Measurements from ENCODE around the gene EVI2A.

Gene EVI2A

GRCh38 chr17:31307640-31308039 lies 13.8 kb downstream of the EVI2A start:
- no peak for TF ChIP-seq CTCF (IDR thresholded peaks at IDR 0.05)
- H3K4me1 ChIP-seq (ENCODE audit: control insufficient read depth in 1 of 2, insufficient read depth in 1 of 2, low read depth in 1 of 2, low read length in 1 of 2) = peaks cover 43 to 71% of the 10 kb centered on the region in 2 experiments
- peak overlapping the region; percentile 98 for H3K27ac ChIP-seq
- no peaks in the 10 kb centered on the region for H3K27me3 ChIP-seq
- peaks cover 55% of the 10 kb centered on the region for H3K36me3 ChIP-seq
- H3K9me3 ChIP-seq = no peaks in the 10 kb centered on the region
- peak overlapping the region; percentile 78 to 88 for H3K4me3 ChIP-seq (ENCODE audit: low read depth in 1 of 2, low read length in 1 of 2)

GRCh38 chr17:31299624-31300023 lies 21.8 kb downstream of the EVI2A start:
- peaks cover 2 to 19% of the 10 kb centered on the region in 2 experiments for H3K4me1 ChIP-seq (ENCODE audit: control insufficient read depth in 1 of 2, insufficient read depth in 1 of 2, low read depth in 1 of 2, low read length in 1 of 2)
- no peaks in the 10 kb centered on the region for H3K9me3 ChIP-seq
- peaks cover 24% of the 10 kb centered on the region for H3K36me3 ChIP-seq
- H3K27ac ChIP-seq = no peak overlapping the region
- no peak for TF ChIP-seq CTCF (IDR thresholded peaks at IDR 0.05)
- H3K4me3 ChIP-seq (ENCODE audit: low read depth in 1 of 2, low read length in 1 of 2) = no peak overlapping the region
- no peaks in the 10 kb centered on the region for H3K27me3 ChIP-seq

- H3K36me3 ChIP-seq = no peaks in the 10 kb centered on the region
- peaks cover 0 to 5% of the 10 kb centered on the region in 2 experiments for H3K4me1 ChIP-seq (ENCODE audit: control insufficient read depth in 1 of 2, insufficient read depth in 1 of 2, low read depth in 1 of 2, low read length in 1 of 2)
- no peak for TF ChIP-seq CTCF (IDR thresholded peaks at IDR 0.05)
- H3K27me3 ChIP-seq = no peaks in the 10 kb centered on the region
- H3K9me3 ChIP-seq = no peaks in the 10 kb centered on the region
- H3K27ac ChIP-seq = no peak within 1 kb of the TSS
- no peak within 1 kb of the TSS for H3K4me3 ChIP-seq (ENCODE audit: low read depth in 1 of 2, low read length in 1 of 2)
Measured at GRCh38 chr17:31297090-31297489, 24.3 kb downstream of the EVI2A start, which contains the start of gene OMG. TSS of gene OMG (minus strand) at chr17:31297239. CDS start at chr17:31296331, 908 bp downstream.

DNA sequence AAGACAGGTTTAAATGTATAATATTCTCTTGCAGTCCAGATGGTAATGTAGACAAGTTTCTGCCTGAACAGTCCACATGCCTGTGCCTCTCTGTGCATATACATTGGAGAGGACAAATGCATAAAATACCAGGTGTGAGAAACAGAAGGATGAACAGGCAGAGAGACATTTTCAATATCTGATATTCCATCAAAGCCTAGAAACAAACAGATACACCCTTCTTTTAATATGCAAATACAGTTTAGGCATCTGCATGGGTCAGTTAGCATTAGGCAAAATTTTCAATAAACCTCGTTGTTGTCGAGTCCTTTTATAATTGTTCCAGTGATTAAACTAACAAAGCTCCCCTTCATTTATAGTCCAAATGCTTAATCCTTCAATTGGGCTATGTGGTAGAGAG lies 25.3 kb downstream of the EVI2A start:
- no peaks in the 10 kb centered on the region for H3K36me3 ChIP-seq
- H3K27me3 ChIP-seq = no peaks in the 10 kb centered on the region
- no peaks in the 10 kb centered on the region for H3K4me1 ChIP-seq (ENCODE audit: control insufficient read depth in 1 of 2, insufficient read depth in 1 of 2, low read depth in 1 of 2, low read length in 1 of 2)
- TF ChIP-seq CTCF (IDR thresholded peaks at IDR 0.05) = no peak
- no peaks in the 10 kb centered on the region for H3K9me3 ChIP-seq
- no peak overlapping the region for H3K27ac ChIP-seq
- H3K4me3 ChIP-seq (ENCODE audit: low read depth in 1 of 2, low read length in 1 of 2) = no peak overlapping the region

DNA sequence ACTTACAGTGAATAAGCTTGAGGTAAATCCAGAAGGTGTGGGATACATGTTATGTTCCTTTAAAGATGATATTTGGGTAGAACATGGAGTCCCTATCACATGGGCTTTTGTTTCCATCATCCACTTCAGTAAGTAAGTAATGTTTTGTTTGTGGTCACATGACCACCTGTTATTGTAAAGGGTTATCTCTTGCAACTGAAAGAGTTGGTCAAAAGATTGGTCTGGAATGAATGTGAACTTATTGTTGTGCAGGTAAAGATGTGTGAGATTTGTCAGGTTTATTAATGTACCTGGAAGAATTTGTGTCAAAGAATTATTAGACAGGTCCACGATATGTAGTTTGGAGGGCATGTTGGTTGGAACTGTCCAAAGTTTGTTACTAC lies 25.9 kb downstream of the EVI2A start:
- no peaks in the 10 kb centered on the region for H3K4me1 ChIP-seq (ENCODE audit: control insufficient read depth in 1 of 2, insufficient read depth in 1 of 2, low read depth in 1 of 2, low read length in 1 of 2)
- H3K27me3 ChIP-seq = no peaks in the 10 kb centered on the region
- no peak overlapping the region for H3K4me3 ChIP-seq (ENCODE audit: low read depth in 1 of 2, low read length in 1 of 2)
- no peaks in the 10 kb centered on the region for H3K9me3 ChIP-seq
- no peak for TF ChIP-seq CTCF (IDR thresholded peaks at IDR 0.05)
- H3K36me3 ChIP-seq = no peaks in the 10 kb centered on the region
- H3K27ac ChIP-seq = no peak overlapping the region
